ENCODE measurements around the gene CAPG.
"Not testable (repeated sequence)": the region's sequence is repeated elsewhere in the genome, so short reads cannot be mapped to it uniquely, and the experiment has no call there.

CAPG gene

GRCh38 chr2:85396531-85397470, 13.4 kb downstream of the CAPG start:
- no peak for DNase-seq (ENCODE audit: low spot score)

- DNase-seq (ENCODE audit: low spot score): no peak
Observed at GRCh38 chr2:85395912-85396475, 14.2 kb downstream of the CAPG start.

GRCh38 chr2:85394976-85395375, 15.2 kb downstream of the CAPG start:
- no peak for DNase-seq (ENCODE audit: low spot score)

- no peak for DNase-seq (ENCODE audit: low spot score)
Observed at GRCh38 chr2:85394261-85394681, 15.9 kb downstream of the CAPG start.

GRCh38 chr2:85393836-85394235, 16.3 kb downstream of the CAPG start:
- DNase-seq (ENCODE audit: low spot score): no peak

- peak; percentile 76 for DNase-seq (ENCODE audit: low spot score)
Observed at GRCh38 chr2:85390941-85391669, 19.1 kb downstream of the CAPG start.

GRCh38 chr2:85388878-85389538, 21.2 kb downstream of the CAPG start:
- DNase-seq (ENCODE audit: low spot score): no peak

GRCh38 chr2:85387754-85388153, 22.4 kb downstream of the CAPG start:
- DNase-seq (ENCODE audit: low spot score): no peak

GRCh38 chr2:85385746-85386145, 24.4 kb downstream of the CAPG start:
- DNase-seq (ENCODE audit: low spot score): no peak

GRCh38 chr2:85383850-85384249, 26.3 kb downstream of the CAPG start:
- no peak for DNase-seq (ENCODE audit: low spot score)

- DNase-seq (ENCODE audit: low spot score): not testable (repeated sequence)
Observed at GRCh38 chr2:85383151-85383550, 27.0 kb downstream of the CAPG start.

- peak; percentile 19 for DNase-seq (ENCODE audit: low spot score)
Observed at GRCh38 chr2:85380048-85380447, 30.1 kb downstream of the CAPG start.

- DNase-seq (ENCODE audit: low spot score): no peak
Observed at GRCh38 chr2:85378257-85378656, 31.9 kb downstream of the CAPG start.

- DNase-seq (ENCODE audit: low spot score): no peak
Observed at GRCh38 chr2:85377083-85377482, 33.1 kb downstream of the CAPG start.

GRCh38 chr2:85376291-85377065, 33.7 kb downstream of the CAPG start:
- DNase-seq (ENCODE audit: low spot score): no peak

- DNase-seq (ENCODE audit: low spot score): no peak
Observed at GRCh38 chr2:85371045-85371444, 39.1 kb downstream of the CAPG start.

- DNase-seq (ENCODE audit: low spot score): no peak
Observed at GRCh38 chr2:85369500-85369899, 40.7 kb downstream of the CAPG start.

- no peak for DNase-seq (ENCODE audit: low spot score)
Observed at GRCh38 chr2:85368921-85369320, 41.2 kb downstream of the CAPG start.

- no peak for DNase-seq (ENCODE audit: low spot score)
Observed at GRCh38 chr2:85367180-85367579, 43.0 kb downstream of the CAPG start.

GRCh38 chr2:85362653-85363387, 47.3 kb downstream of the CAPG start:
- not testable (repeated sequence) for DNase-seq (ENCODE audit: low spot score)

- DNase-seq (ENCODE audit: low spot score): no peak
Observed at GRCh38 chr2:85357736-85358135, 52.4 kb downstream of the CAPG start.
